Ramos (cell line): ENCODE results near the gene NOSTRIN.
"Not testable (repeated sequence)": the region's sequence is repeated elsewhere in the genome, so short reads cannot be mapped to it uniquely, and the experiment has no call there.

Source experiments
- in situ Hi-C: fragments of 300-500 bp; cut with MboI; formaldehyde crosslinking; loops from one replicate; pipeline ENCODE4 v1.14.3; 2022; ENCODE audit warnings: low sequenced_read_pairs; ENCODE audit not compliant: unreplicated experiment

NOSTRIN gene

GRCh38 chr2:168787782-168788376 lies 14.6 kb upstream of the NOSTRIN start:
- in situ Hi-C loops = loop anchor here (10.0 kb wide), 1 partner anchor 147 kb away; no protein-coding TSS in a partner anchor

GRCh38 chr2:168789776-168790175 lies 12.7 kb upstream of the NOSTRIN start:
- in situ Hi-C loops = loop anchor here (10.0 kb wide), 1 partner anchor 145 kb away; no protein-coding TSS in a partner anchor

- in situ Hi-C loops = no loop called here
These were observed 12.1 kb upstream of the NOSTRIN start for GRCh38 chr2:168790226-168790902.

GRCh38 chr2:168791140-168791539 lies 11.3 kb upstream of the NOSTRIN start:
- in situ Hi-C loops = not testable (repeated sequence)

- in situ Hi-C loops = no loop called here
These were observed 8.8 kb upstream of the NOSTRIN start for GRCh38 chr2:168793596-168793995.

GRCh38 chr2:168794968-168795367 lies 7.5 kb upstream of the NOSTRIN start:
- in situ Hi-C loops = no loop called here

GRCh38 chr2:168796090-168796577 lies 6.3 kb upstream of the NOSTRIN start:
- in situ Hi-C loops = no loop called here

- in situ Hi-C loops = no loop called here
These were observed 5.7 kb upstream of the NOSTRIN start for GRCh38 chr2:168796583-168797285.

GRCh38 chr2:168797286-168797655 lies 5.2 kb upstream of the NOSTRIN start:
- in situ Hi-C loops = no loop called here

- in situ Hi-C loops = no loop called here
These were observed 4.2 kb upstream of the NOSTRIN start for GRCh38 chr2:168798076-168798887.

- in situ Hi-C loops = no loop called here
These were observed 3.5 kb upstream of the NOSTRIN start for GRCh38 chr2:168798888-168799410.

GRCh38 chr2:168801471-168801870 lies 966 bp upstream of the NOSTRIN start:
- in situ Hi-C loops = no loop called here

- in situ Hi-C loops = no loop called here
These were observed 655 bp downstream of the NOSTRIN start for GRCh38 chr2:168802859-168803725.

GRCh38 chr2:168804214-168804613 lies 1.8 kb downstream of the NOSTRIN start:
- in situ Hi-C loops = no loop called here

- in situ Hi-C loops = no loop called here
These were observed 3.2 kb downstream of the NOSTRIN start for GRCh38 chr2:168805615-168806014.

GRCh38 chr2:168809537-168809936 lies 7.1 kb downstream of the NOSTRIN start:
- in situ Hi-C loops = no loop called here

GRCh38 chr2:168810235-168810634 lies 7.8 kb downstream of the NOSTRIN start:
- in situ Hi-C loops = no loop called here

- in situ Hi-C loops = no loop called here
These were observed 9.3 kb downstream of the NOSTRIN start for GRCh38 chr2:168811696-168812095.

GRCh38 chr2:168814046-168814445 lies 11.6 kb downstream of the NOSTRIN start:
- in situ Hi-C loops = no loop called here
